GM13976 (cell line): ENCODE measurements around the gene PLA2G5.

Experiments
- DNase-seq: peaks from one replicate; pipeline ENCODE4 v3.0.0; 2012; ENCODE audit warnings: low spot score
- in situ Hi-C: fragments of 300-500 bp; cut with MboI; formaldehyde crosslinking; loops from one replicate; pipeline ENCODE4 v1.12.0; 2022; ENCODE audit warnings: low sequenced_read_pairs, mixed read lengths, inconsistent platforms; ENCODE audit not compliant: unreplicated experiment
- TF ChIP-seq, protein P1 (sequence below): IDR thresholded peaks from 2 replicates; pipeline ENCODE4 v1.5.1; 2012; ENCODE audit warnings: borderline replicate concordance, mild to moderate bottlenecking; ENCODE audit not compliant: insufficient read depth; ENCODE audit errors: extremely low read depth, missing control alignments, control extremely low read depth

The PLA2G5 gene

GRCh38 chr1:20087668-20088067 is 17.7 kb downstream of the PLA2G5 start:
- TF ChIP-seq, protein P1, sequence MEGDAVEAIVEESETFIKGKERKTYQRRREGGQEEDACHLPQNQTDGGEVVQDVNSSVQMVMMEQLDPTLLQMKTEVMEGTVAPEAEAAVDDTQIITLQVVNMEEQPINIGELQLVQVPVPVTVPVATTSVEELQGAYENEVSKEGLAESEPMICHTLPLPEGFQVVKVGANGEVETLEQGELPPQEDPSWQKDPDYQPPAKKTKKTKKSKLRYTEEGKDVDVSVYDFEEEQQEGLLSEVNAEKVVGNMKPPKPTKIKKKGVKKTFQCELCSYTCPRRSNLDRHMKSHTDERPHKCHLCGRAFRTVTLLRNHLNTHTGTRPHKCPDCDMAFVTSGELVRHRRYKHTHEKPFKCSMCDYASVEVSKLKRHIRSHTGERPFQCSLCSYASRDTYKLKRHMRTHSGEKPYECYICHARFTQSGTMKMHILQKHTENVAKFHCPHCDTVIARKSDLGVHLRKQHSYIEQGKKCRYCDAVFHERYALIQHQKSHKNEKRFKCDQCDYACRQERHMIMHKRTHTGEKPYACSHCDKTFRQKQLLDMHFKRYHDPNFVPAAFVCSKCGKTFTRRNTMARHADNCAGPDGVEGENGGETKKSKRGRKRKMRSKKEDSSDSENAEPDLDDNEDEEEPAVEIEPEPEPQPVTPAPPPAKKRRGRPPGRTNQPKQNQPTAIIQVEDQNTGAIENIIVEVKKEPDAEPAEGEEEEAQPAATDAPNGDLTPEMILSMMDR = no peak
- in situ Hi-C loops = no loop called here
- peak; percentile 47 for DNase-seq

GRCh38 chr1:20089328-20090077 is 19.5 kb downstream of the PLA2G5 start:
- in situ Hi-C loops = no loop called here
- TF ChIP-seq, protein P1 = no peak
- DNase-seq = no peak

DNA sequence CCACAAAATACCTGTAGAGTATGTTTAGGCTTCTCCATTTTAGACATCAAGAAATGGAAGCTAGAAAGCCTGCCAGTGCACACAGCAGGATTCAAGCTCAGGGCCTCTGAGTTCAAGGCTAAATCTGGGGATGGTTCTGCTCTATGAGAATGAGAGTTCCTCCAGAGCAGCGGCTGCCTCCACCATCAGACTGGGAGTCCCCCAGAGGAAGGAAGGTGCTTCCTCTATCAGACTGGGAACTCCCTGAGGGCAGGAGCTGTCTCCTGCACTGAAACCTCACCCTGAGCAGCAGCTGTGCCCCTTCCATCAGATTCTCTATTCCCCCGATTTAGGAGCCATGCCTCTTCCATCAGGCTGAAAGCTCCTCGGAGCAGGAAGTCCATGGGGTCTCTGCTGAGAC is 20.1 kb downstream of the PLA2G5 start:
- no peak for DNase-seq
- in situ Hi-C loops = no loop called here
- TF ChIP-seq, protein P1 = no peak

DNA sequence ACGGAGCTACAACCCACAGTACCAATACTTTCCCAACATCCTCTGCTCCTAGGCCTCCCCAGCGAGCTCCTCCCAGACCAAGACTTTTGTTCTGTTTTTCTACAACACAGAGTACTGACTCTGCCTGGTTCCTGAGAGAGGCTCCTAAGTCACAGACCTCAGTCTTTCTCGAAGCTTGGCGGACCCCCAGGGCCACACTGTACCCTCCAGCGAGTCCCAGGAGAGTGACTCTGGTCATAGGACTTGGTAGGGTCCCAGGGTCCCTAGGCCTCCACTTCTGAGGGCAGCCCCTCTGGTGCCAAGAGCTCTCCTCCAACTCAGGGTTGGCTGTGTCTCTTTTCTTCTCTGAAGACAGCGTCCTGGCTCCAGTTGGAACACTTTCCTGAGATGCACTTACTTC is 20.6 kb downstream of the PLA2G5 start:
- no peak for DNase-seq
- TF ChIP-seq, protein P1 = no peak
- in situ Hi-C loops = no loop called here

GRCh38 chr1:20093303-20093702 is 23.3 kb downstream of the PLA2G5 start:
- TF ChIP-seq, protein P1 = no peak
- DNase-seq = no peak
- in situ Hi-C loops = no loop called here

DNA sequence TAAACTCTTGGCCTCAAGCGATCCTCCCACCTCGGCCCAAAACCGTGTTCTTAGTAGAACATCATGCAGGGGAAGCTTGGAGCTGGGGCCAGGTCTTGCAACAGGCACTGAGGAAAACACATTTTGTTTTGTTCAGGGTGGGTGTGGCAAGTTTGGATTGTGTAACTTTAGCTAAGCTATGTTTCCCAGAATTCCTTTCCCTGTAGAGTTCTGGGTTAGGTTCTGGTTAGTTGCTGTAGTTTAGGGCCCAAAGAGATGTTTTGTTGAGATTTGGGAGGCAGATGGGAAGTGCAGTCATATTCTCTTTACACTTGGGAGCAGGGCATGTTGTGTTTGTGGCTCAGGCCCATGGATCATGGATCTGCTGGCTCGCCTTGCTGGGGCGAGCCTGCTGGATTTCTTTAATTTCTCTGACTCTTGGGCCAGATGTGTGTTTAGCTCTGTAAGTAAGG is 24.0 kb downstream of the PLA2G5 start:
- TF ChIP-seq, protein P1 = no peak
- in situ Hi-C loops = no loop called here
- DNase-seq = no peak
